ENCODE measurements around the gene PRDX6. TPM values are rescaled to one million over a fixed set of nuclear protein-coding genes. Genes with fewer than 3 reads are reported as not detected.

The PRDX6 gene
- total and polyA plus RNA-seq, 10 of the 15 experiments (the other 5 are each of a cell fraction or from before 2014, with no cell fraction given) = 70.7 to 230 (median 138) TPM

DNA sequence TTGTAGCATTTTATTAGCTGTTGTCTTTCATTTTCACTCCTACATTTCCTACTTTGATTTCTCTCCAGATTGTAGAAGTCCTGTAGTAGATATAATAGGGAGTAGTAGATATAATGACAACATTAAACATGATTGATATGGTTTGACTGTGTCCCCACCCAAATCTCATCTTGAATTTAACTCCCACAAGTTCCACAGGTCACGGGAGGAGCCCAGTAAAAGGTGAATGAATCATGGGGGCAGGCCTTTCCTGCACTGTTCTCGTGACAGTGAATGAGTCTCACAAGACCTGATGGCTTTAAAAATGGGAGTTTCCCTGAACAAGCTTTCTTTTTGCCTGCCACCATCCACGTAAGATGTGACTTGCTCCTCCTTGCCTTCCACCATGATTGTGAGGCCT lies 7.5 kb upstream of the PRDX6 start:
- SMC1A ChIA-PET (ENCODE audit: uncharacterized antibody, unreplicated experiment) = no interaction called here

More for the DNA sequence above, 7.5 kb upstream of the PRDX6 start:
- 59% methylated on average over 3 of the region's 3 CpGs for WGBS (ENCODE audit: insufficient coverage, insufficient replicate concordance, low lambda C conversion rate, missing lambda C conversion rate)
- no peaks in the 10 kb centered on the region for H3K36me3 ChIP-seq (ENCODE audit: control insufficient read depth in 2 of 2, insufficient read depth in 2 of 2, low read length in 1 of 2)
- ChIA-PET POLR2A (no interaction called here), RAD21 (ENCODE audit: unreplicated experiment) (no interaction called here), CTCF (no interaction called here)
- intact Hi-C loops (cut with micrococcal nuclease; ENCODE audit: unreplicated experiment) = no loop called here
- no peak for FAIRE-seq
- TF ChIP-seq, protein P1, sequence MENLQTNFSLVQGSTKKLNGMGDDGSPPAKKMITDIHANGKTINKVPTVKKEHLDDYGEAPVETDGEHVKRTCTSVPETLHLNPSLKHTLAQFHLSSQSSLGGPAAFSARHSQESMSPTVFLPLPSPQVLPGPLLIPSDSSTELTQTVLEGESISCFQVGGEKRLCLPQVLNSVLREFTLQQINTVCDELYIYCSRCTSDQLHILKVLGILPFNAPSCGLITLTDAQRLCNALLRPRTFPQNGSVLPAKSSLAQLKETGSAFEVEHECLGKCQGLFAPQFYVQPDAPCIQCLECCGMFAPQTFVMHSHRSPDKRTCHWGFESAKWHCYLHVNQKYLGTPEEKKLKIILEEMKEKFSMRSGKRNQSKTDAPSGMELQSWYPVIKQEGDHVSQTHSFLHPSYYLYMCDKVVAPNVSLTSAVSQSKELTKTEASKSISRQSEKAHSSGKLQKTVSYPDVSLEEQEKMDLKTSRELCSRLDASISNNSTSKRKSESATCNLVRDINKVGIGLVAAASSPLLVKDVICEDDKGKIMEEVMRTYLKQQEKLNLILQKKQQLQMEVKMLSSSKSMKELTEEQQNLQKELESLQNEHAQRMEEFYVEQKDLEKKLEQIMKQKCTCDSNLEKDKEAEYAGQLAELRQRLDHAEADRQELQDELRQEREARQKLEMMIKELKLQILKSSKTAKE (IDR thresholded peaks at IDR 0.05; ENCODE audit: low read depth, poor library complexity, severe bottlenecking) = no peak
- TF ChIP-seq CHD2 (IDR thresholded peaks at IDR 0.05; ENCODE audit: borderline replicate concordance, low read depth, low read length) (no peak), ZBED1 (IDR thresholded peaks at IDR 0.05; ENCODE audit: borderline replicate concordance) (no peak), USF2 (IDR thresholded peaks at IDR 0.05; ENCODE audit: borderline replicate concordance, low read depth, low read length) (no peak), TCF3 (IDR thresholded peaks at IDR 0.05; ENCODE audit: borderline replicate concordance, insufficient read depth, low read depth, low read length) (no peak), ZBTB4 (CRISPR knock-in tag; IDR thresholded peaks at IDR 0.05) (no peak)
- TF ChIP-seq, protein P2, sequence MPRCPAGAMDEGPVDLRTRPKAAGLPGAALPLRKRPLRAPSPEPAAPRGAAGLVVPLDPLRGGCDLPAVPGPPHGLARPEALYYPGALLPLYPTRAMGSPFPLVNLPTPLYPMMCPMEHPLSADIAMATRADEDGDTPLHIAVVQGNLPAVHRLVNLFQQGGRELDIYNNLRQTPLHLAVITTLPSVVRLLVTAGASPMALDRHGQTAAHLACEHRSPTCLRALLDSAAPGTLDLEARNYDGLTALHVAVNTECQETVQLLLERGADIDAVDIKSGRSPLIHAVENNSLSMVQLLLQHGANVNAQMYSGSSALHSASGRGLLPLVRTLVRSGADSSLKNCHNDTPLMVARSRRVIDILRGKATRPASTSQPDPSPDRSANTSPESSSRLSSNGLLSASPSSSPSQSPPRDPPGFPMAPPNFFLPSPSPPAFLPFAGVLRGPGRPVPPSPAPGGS (IDR thresholded peaks at IDR 0.05; ENCODE audit: borderline replicate concordance, insufficient read depth, low read depth, low read length, poor library complexity, severe bottlenecking) = no peak
- H3K4me3 ChIP-seq = no peak overlapping the region
- no peak for DNase-seq (ENCODE audit: low read depth, low spot score)
- BruUV-seq (replicated peaks) = no TSS peak
- no peak overlapping the region for H3K4me2 ChIP-seq (ENCODE audit: control insufficient read depth, insufficient read depth)
- no peak overlapping the region for H3K9ac ChIP-seq (ENCODE audit: control insufficient read depth, insufficient read depth, low read length)
- no peaks in the 10 kb centered on the region for H3K27me3 ChIP-seq (replicated peaks in 1 of 2; ENCODE audit: control insufficient read depth in 2 of 2, insufficient read depth in 2 of 2, low read length in 1 of 2)
- H3K79me2 ChIP-seq (ENCODE audit: control insufficient read depth, insufficient read depth, low read length) = no peaks in the 10 kb centered on the region
- H3K27ac ChIP-seq (ENCODE audit: control insufficient read depth, insufficient read depth) = no peak overlapping the region
- ATAC-seq = no peak
- no peaks in the 10 kb centered on the region for H4K20me1 ChIP-seq (ENCODE audit: control insufficient read depth, insufficient read depth)
- in situ Hi-C loops (cut with MboI) = no loop called here
- peaks cover 11% of the 10 kb centered on the region for H3K9me3 ChIP-seq (replicated peaks; ENCODE audit: control insufficient read depth, insufficient read depth, low read length)
- H3K4me1 ChIP-seq (ENCODE audit: control insufficient read depth, insufficient read depth, low read length) = no peaks in the 10 kb centered on the region; the same call in 1 of the 2 replicates
- H2AFZ ChIP-seq (ENCODE audit: control insufficient read depth, low read depth, low read length) = no peak overlapping the region
